ENCODE data around the gene C5orf46. TPM values are rescaled to one million over a fixed set of nuclear protein-coding genes. Genes with fewer than 3 reads are reported as not detected.

C5orf46 gene
- total and polyA plus RNA-seq, 9 of the 15 experiments (the other 6 are each of a cell fraction or from before 2014, with no cell fraction given) = not detected

DNA sequence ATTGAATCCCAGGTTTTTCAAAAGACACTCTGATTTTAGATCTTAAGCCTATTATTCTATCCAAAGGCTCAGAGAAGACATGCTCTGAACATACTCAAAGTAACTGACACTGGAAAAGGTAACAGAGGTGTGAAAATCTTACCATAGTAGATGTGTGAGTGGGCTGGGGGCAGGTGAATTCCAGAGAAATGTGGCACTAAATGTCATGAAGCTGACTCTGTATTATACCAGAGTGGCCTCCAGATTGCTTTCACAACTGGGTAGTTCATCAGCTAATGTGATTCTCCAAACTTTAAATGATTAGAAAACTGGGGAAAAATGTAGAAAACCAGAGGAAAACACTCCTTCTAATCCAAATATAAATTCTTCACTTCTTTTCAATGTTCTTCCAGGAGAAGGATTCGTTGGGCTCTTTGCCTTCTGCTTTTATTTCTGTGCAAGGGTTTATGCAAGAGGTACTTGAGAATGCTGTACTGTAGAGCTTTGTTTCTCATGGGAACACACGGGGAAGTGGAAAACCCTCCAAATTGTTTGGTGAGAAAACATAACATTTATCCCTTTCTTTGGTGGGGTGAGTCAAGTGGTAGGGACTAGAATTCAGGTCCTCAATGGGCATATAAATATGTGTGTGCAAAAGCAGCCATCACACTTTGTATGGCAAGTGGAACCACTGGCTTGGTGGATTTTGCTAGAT is 28.1 kb downstream of the C5orf46 start, which contains the start of gene SCGB3A2:
TSS of gene SCGB3A2 (plus strand) at position 646 of the 694 bp plus-strand sequence. CDS start 93 bp downstream, outside the sequence.
- Histone ChIP-seq H3K27ac (ENCODE audit: extremely low read depth, low read depth, low read length) (no peak within 1 kb of the TSS), H3K36me3 (ENCODE audit: control insufficient read depth, insufficient read depth, low read length) (no peaks in the 10 kb centered on the region), H3K4me3 (no peak within 1 kb of the TSS), H3K4me1 (replicated peaks in 1 of 2; ENCODE audit: control insufficient read depth in 2 of 2, insufficient read depth in 2 of 2, low read length in 2 of 2) (no peaks in the 10 kb centered on the region), H3K9ac (ENCODE audit: insufficient read depth in 1 of 2, low read depth in 2 of 2, low read length in 2 of 2) (no peak within 1 kb of the TSS), H3K4me2 (ENCODE audit: insufficient read depth, low read length) (no peak within 1 kb of the TSS), H4K20me1 (replicated peaks; ENCODE audit: control insufficient read depth, insufficient read depth, low read length) (no peaks in the 10 kb centered on the region), H3K9me1 (ENCODE audit: control insufficient read depth, insufficient read depth, low read length) (no peaks in the 10 kb centered on the region), H2AFZ (ENCODE audit: low read depth, low read length) (no peak within 1 kb of the TSS), H3K9me3 (replicated peaks; ENCODE audit: control insufficient read depth, insufficient read depth, low read depth, low read length) (no peaks in the 10 kb centered on the region; the same call in 1 of the 2 replicates), H3K27me3 (ENCODE audit: control insufficient read depth in 2 of 2, insufficient read depth in 2 of 2, low read length in 2 of 2) (no peaks in the 10 kb centered on the region), H3K79me2 (ENCODE audit: control insufficient read depth, insufficient read depth, low read length) (no peaks in the 10 kb centered on the region)
- WGBS (ENCODE audit: insufficient coverage, low coverage, missing lambda C conversion rate) = 4% methylated on average over 2 of the region's 2 CpGs
- DNase-seq (ENCODE audit: extremely low read depth in 1 of 4, low spot score in 3 of 4) (no peak), ATAC-seq (no peak), FAIRE-seq (no peak)
- POLR2A ChIA-PET = interaction anchor here (0.6 to 0.8 kb wide), 2 partner anchors 248 to 708 kb away, joined by 3 read pairs; no protein-coding TSS in a partner anchor
- BruUV-seq (replicated peaks) = no TSS peak
- intact Hi-C loops (cut with micrococcal nuclease) (no loop called here), in situ Hi-C loops (cut with MboI) (no loop called here)
- TF ChIP-seq ZNF76 (CRISPR knock-in tag; IDR thresholded peaks at IDR 0.05; ENCODE audit: borderline replicate concordance) (no peak), CREBBP (IDR thresholded peaks at IDR 0.05; ENCODE audit: low read depth, low read length) (no peak), NR1H2 (CRISPR knock-in tag; IDR thresholded peaks at IDR 0.05) (no peak), ARID2 (IDR thresholded peaks at IDR 0.05) (no peak), RAD51 (IDR thresholded peaks at IDR 0.05; ENCODE audit: borderline replicate concordance, low read depth) (no peak), ZNF143 (CRISPR knock-in tag; IDR thresholded peaks at IDR 0.05) (no peak), MCM3 (IDR thresholded peaks at IDR 0.05) (no peak), KDM2B (CRISPR knock-in tag; IDR thresholded peaks at IDR 0.05) (no peak), ZNF740 (CRISPR knock-in tag; IDR thresholded peaks at IDR 0.05) (no peak), ZNF740 (tag; IDR thresholded peaks at IDR 0.05) (no peak), MCM5 (IDR thresholded peaks at IDR 0.05; ENCODE audit: low read depth) (no peak), OTX1 (CRISPR knock-in tag; IDR thresholded peaks at IDR 0.05) (no peak)
- TF ChIP-seq, protein P1, sequence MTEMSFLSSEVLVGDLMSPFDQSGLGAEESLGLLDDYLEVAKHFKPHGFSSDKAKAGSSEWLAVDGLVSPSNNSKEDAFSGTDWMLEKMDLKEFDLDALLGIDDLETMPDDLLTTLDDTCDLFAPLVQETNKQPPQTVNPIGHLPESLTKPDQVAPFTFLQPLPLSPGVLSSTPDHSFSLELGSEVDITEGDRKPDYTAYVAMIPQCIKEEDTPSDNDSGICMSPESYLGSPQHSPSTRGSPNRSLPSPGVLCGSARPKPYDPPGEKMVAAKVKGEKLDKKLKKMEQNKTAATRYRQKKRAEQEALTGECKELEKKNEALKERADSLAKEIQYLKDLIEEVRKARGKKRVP (CRISPR knock-in tag; IDR thresholded peaks at IDR 0.05) = no peak
- CTCF ChIA-PET (ENCODE audit: low intra/inter-chr PET ratio) = no interaction called here
